ENCODE data around the gene AP4E1. TPM values are rescaled to one million over a fixed set of nuclear protein-coding genes. Genes with fewer than 3 reads are reported as not detected.
"Not testable (repeated sequence)": the region's sequence is repeated elsewhere in the genome, so short reads cannot be mapped to it uniquely, and the experiment has no call there.

AP4E1 gene
- total RNA-seq, 1 donor from 2014 or later, result 6.4 TPM

DNA sequence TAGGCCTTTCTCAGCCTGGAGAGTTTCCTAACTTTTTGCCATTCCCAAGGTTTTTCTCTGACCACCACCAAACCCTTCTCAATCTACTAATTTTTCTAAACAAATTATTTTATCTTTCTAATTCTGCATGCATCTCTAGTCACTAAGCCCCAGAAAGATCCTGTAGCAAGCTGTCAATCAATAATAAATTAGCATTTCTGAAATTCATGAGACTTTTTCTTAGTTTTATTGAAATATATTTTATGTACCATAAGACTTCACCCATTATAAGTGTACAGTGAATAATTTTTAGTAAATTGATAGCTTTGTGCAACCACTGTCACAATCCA, 22.4 kb upstream of the AP4E1 start:
- no peak for DNase-seq (ENCODE audit: missing footprints)
- intact Hi-C loops (cut with DNase I), result no loop called here
- no peak for ATAC-seq

DNA sequence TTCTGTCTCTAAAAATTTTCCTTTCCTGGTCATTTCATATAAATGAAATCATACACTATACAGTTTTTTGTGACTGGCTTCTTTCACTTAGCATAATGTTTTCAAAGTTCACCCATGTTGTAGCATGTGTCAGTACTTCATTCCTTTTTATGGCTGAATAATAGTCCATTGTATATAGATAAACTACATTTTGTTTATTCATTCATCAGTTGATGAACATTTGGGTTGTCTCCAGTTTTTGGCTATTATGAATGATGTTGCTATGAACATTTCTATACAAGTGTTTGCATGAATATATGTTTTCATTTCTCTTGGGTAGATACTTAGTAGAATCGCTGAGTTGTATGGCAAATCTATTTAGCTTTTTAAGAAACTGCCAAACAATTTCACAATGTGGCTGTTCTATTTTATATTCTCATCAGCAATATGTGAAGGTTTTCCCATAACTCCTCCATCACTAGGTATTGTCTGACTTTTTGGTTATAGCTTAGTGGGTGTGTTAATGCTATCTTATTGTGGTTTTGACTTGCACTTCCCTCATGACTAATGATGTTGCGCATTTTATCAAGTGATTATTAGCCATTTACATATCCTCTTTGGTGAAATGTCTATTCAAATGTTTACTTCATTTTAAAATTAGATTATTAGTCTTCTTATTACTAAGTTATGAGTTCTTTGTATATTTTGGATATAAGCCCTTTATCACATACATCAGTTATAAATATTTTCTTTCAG, 21.7 kb upstream of the AP4E1 start:
- intact Hi-C loops (cut with DNase I), result no loop called here
- DNase-seq (ENCODE audit: missing footprints) (no peak), ATAC-seq (no peak)

DNA sequence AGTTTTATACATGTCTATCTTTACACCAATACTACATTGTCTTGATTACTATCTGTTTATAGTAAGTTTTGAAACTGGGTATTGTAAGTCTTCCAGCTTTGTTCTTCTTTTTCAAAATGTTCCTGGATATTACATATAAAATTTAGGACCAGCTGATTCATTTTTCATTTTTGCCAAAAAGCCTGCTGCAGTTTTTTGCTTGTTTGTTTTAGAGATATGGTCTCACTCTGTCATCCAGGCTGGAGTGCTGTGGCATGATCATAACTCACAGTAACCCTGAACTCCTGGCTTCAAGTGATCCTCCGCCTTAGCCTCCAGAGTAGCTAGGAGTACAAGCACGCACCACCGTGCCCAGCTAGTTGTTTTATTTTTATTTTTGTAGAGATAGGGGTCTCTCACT, 20.4 kb upstream of the AP4E1 start:
- ATAC-seq (no peak), DNase-seq (ENCODE audit: missing footprints) (no peak)
- intact Hi-C loops (cut with DNase I), result no loop called here

DNA sequence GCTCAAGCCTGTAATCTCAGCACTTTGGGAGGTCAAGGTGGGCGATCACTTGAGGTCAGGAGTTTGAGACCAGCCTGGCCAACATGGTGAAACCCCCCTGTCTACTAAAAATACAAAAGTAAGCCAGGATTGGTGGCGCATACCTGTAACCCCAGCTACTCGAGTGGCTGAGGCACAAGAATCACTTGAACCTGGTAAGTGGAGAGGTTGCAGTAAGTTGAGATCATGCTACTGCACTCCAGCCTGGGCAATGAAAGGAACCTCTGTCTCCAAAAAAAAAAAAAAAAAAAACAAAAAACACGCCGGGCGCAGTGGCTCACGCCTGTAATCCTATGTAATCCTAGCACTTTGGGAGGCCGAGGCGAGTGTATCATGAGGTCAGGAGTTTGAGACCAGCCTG, 18.9 kb upstream of the AP4E1 start:
- DNase-seq (ENCODE audit: missing footprints) (no peak), ATAC-seq (no peak)
- intact Hi-C loops (cut with DNase I), result no loop called here

DNA sequence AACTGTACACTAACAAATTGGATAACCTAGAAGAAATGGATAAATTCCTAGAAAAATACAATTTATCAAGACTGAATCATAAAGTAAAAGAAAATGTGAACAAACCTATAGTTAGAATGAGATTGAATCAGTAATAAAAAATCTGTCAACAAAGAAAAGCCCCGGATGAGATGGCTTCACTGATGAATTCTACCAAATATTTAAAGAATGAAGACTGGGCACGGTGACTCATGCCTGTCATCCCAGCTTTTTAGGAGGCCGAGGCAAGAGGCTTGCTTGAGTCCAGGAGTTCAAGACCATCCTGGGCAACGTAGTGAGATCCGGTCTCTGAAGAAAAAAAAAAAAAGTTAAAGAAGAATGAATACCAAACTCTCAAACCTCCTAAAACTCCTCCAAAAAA, 17.7 kb upstream of the AP4E1 start:
- DNase-seq (ENCODE audit: missing footprints) (no peak), ATAC-seq (no peak)
- intact Hi-C loops (cut with DNase I), result no loop called here

DNA sequence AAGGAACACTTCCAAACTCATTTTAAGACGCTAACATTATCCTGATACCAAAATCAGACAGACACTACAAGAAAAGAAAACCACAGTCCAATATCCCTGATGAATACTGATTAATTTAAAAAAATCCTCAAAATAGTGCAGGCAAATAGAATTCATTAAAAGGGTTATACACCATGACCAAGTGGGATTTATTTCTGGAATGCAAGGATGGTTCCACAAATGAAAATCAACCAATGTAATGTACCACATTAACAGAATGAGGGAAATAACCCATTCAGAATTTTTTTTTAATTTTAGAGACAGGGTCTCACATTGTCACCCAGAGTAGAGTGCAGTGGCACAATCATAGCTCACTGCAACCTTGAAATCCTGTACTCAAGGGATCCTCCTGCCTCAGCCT, 17.3 kb upstream of the AP4E1 start:
- ATAC-seq (no peak), DNase-seq (ENCODE audit: missing footprints) (no peak)
- intact Hi-C loops (cut with DNase I), result no loop called here

GRCh38 chr15:50893976-50894375, 14.5 kb upstream of the AP4E1 start:
- intact Hi-C loops (cut with DNase I), result no loop called here
- no peak for DNase-seq (ENCODE audit: missing footprints)
- no peak for ATAC-seq

DNA sequence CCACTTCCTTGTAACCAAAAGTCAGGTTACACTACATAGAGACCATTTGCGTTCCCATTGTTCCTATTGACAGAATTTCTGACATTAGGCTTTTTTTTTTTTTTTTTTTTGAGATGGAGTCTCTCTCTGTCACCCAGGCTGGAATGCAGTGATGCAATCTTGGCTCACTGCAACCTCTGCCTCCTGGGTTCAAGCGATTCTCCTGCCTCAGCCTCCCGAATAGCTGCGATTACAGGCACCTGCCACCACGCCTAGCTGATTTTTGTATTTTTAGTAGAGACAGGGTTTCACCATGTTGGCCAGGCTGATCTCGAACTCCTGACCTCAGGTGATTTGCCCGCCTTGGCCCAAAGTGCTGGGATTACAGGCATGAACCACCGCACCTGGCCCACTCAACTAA, 7.1 kb upstream of the AP4E1 start:
- intact Hi-C loops (cut with DNase I), result loop anchor here (10.0 kb wide), 1 partner anchor 227 kb away; no protein-coding TSS in a partner anchor

GRCh38 chr15:50904211-50904610, 4.3 kb upstream of the AP4E1 start:
- intact Hi-C loops (cut with DNase I), result loop anchor here (10.0 kb wide), 1 partner anchor 229 kb away; no protein-coding TSS in a partner anchor
- ATAC-seq (no peak), DNase-seq (ENCODE audit: missing footprints) (no peak)

More for the DNA sequence above, 7.1 kb upstream of the AP4E1 start:
- DNase-seq (ENCODE audit: missing footprints); ATAC-seq: not testable (repeated sequence)

DNA sequence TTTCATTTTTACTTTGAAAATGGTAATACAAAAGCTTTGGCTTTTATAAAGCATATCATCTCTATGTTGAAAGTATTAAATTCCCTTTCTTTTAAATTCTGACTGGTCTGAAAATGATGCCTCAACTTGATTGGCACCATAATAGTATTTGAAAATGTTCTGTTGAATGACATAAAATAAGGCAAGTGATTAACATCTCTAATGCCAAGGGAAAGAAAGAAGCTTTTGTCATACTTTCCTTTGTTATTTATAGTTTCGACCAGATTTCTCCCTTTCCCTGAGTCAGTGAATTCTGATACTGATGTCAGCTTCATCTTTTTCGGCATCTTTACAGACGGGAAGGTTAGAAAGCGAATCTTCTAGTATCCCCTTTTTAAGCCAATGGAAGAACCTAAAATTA, 3.4 kb upstream of the AP4E1 start:
- DNase-seq (ENCODE audit: missing footprints) (no peak), ATAC-seq (no peak)
- intact Hi-C loops (cut with DNase I), result loop anchor here (10.0 kb wide), 1 partner anchor 230 kb away; no protein-coding TSS in a partner anchor

GRCh38 chr15:50906954-50907600, 1.4 kb upstream of the AP4E1 start:
- ATAC-seq (no peak), DNase-seq (ENCODE audit: missing footprints) (no peak)
- intact Hi-C loops (cut with DNase I), result loop anchor here (10.0 kb wide), 1 partner anchor 232 kb away; no protein-coding TSS in a partner anchor

- intact Hi-C loops (cut with DNase I), result loop anchor here (10.0 kb wide), 1 partner anchor 233 kb away; no protein-coding TSS in a partner anchor
- no peak for DNase-seq (ENCODE audit: missing footprints)
- peak; percentile 58 for ATAC-seq
Observed at GRCh38 chr15:50907601-50908208, 778 bp upstream of the AP4E1 start.

GRCh38 chr15:50909010-50909317, 481 bp downstream of the AP4E1 start:
- no peak for ATAC-seq
- DNase-seq (ENCODE audit: missing footprints), result no peak
- intact Hi-C loops (cut with DNase I), result loop anchor here (10.0 kb wide), 1 partner anchor 234 kb away; no protein-coding TSS in a partner anchor

DNA sequence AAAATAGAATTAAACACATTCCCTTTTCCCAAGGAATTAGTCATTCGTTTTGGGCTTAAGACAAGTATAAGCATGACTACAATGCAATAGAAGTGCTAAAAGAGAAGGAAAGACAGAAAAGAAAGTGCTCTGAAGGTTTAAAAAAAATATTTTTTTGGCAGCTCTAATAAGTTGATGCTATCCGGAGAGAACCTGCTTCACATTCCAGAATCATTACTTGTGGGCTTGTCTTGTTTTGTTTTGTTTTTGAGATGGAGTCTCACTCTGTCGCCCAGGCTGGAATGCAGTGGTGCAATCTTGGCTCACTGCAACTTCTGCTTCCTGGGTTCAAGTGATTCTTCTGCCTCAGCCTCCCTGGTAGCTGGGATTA, 1.9 kb downstream of the AP4E1 start:
- DNase-seq (ENCODE audit: missing footprints); intact Hi-C loops (cut with DNase I); ATAC-seq: not testable (repeated sequence)

DNA sequence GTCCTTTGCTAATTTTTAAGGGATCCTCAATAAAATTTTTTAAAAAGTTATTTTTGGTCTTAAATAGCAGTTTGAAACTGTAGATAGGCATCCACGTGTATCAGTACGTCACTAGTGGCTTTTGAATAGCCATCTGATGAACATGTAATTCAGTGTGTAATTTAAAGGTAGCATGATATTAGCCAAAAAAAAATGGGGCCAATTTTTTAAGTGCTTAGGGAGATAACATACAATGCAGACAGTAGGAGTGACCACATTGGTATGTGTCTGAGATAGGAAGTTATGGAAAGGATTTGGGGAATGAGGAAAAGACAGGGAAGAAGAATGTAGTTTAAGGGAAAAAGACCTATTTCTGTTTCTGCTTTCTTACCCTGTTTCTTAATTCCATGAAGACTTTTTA, 2.5 kb downstream of the AP4E1 start:
- intact Hi-C loops (cut with DNase I), result no loop called here
- no peak for DNase-seq (ENCODE audit: missing footprints)
- ATAC-seq, result no peak

DNA sequence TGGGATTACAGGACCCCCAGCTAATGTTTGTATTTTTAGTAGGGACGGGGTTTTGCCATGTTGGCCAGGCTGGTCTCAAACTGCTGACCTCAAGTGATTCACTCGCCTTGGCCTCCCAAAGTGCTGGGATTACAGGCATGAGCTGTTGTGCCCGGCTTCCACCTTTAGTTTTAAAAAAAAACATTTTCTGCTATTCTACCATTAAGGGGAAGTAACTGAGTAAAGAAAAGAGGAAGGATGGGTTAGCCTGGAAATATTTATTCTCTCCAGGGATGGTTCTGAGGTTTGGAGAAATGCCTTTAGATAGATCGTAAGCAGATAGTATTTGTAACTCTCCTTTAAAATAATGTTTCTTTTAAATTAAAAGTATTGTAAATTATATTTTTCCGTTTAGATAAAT, 3.1 kb downstream of the AP4E1 start:
- ATAC-seq (no peak), DNase-seq (ENCODE audit: missing footprints) (no peak)
- intact Hi-C loops (cut with DNase I), result no loop called here

DNA sequence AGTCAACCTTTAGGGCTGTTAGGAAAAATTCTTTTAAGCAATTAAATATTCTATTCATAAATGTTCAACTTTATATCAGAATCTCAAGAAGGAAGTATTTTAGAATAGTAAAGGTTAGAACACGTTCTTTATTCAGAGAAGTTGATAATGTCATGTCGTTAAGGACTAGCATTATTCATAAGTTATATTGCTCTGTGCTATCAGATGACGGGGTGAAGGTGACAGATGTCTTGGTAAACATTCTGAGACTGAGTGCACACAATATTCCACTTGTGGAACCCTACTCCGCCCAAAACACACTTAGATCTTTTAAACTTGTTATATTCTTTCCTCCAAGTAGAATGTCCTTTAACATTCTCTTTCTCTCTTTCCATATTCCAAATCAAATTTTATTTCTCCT, 7.9 kb downstream of the AP4E1 start:
- DNase-seq (ENCODE audit: missing footprints), result no peak
- intact Hi-C loops (cut with DNase I), result no loop called here
- no peak for ATAC-seq

DNA sequence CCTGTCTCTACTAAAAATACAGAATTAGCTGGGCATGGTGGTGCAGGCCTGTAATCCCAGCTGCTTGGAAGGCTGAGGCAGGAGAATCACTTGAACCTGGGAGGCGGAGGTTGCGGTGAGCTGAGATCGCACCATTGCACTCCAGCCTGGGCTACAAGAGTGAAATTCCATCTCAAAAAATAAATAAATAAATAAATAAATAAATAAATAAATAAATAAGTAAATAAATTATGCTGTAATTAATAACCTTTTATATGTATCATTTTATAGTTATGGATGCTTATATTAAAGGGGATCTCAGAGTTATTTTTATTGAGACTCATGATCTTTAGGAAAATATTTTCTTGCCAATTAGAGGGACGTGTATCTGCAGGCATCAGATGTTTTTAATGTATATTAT, 10.9 kb downstream of the AP4E1 start:
- DNase-seq (ENCODE audit: missing footprints), result not testable (repeated sequence)

GRCh38 chr15:50925281-50925680, 16.8 kb downstream of the AP4E1 start:
- intact Hi-C loops (cut with DNase I), result no loop called here
- ATAC-seq (no peak), DNase-seq (ENCODE audit: missing footprints) (no peak)

More for the DNA sequence above, 10.9 kb downstream of the AP4E1 start:
- ATAC-seq; intact Hi-C loops (cut with DNase I): not testable (repeated sequence)

DNA sequence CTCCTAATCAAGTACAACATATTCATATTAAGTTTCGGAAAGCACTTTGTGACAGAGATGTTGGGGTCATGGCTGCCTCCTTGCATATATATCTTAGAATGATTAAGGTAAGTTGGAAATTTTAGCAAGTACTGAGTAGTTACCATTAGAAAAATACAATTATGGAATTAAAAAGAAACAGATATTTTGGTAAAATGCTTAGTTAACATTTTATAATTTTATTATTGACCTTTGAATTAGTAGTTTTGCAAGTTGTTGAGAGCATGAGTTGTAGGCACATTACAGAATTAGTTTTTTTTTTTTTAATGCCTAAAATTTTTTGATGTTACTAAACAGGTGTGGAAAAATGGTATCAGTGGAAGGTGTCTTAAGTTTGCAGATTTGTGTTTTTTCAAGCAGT, 20.6 kb downstream of the AP4E1 start:
- DNase-seq (ENCODE audit: missing footprints), result no peak
- intact Hi-C loops (cut with DNase I), result no loop called here
- ATAC-seq, result no peak
